Eye (tissue), 1 donor: ENCODE results near the gene AK1.
"Not testable (repeated sequence)": the region's sequence is repeated elsewhere in the genome, so short reads cannot be mapped to it uniquely, and the experiment has no call there.

Experiments
- DNase-seq: peaks from one replicate; pipeline ENCODE4 v3.0.0-alpha.2; 2015

Gene AK1

GRCh38 chr9:127881715-127882114 lies 4.2 kb upstream of the AK1 start:
- not testable (repeated sequence) for DNase-seq

- no peak for DNase-seq
These were observed 2.7 kb upstream of the AK1 start for GRCh38 chr9:127880143-127880542.

- no peak for DNase-seq
These were observed 1.3 kb upstream of the AK1 start for GRCh38 chr9:127878652-127879390.

- DNase-seq, result no peak
These were observed 651 bp upstream of the AK1 start for GRCh38 chr9:127878001-127878651.

GRCh38 chr9:127876764-127877562 lies 512 bp downstream of the AK1 start:
- DNase-seq, result peak; percentile 66

GRCh38 chr9:127876026-127876763 lies 1.3 kb downstream of the AK1 start:
- DNase-seq, result no peak

GRCh38 chr9:127875306-127875966 lies 2.0 kb downstream of the AK1 start:
- DNase-seq, result no peak

- DNase-seq, result no peak
These were observed 2.9 kb downstream of the AK1 start for GRCh38 chr9:127874301-127875221.

GRCh38 chr9:127873886-127874285 lies 3.6 kb downstream of the AK1 start:
- DNase-seq, result no peak

GRCh38 chr9:127873223-127873691 lies 4.2 kb downstream of the AK1 start:
- DNase-seq, result peak; percentile 78

GRCh38 chr9:127872369-127873222 lies 4.9 kb downstream of the AK1 start:
- no peak for DNase-seq

- DNase-seq, result no peak
These were observed 5.9 kb downstream of the AK1 start for GRCh38 chr9:127871531-127871930.

- DNase-seq, result no peak
These were observed 6.6 kb downstream of the AK1 start for GRCh38 chr9:127870887-127871286.

GRCh38 chr9:127870153-127870491 lies 7.4 kb downstream of the AK1 start:
- not testable (repeated sequence) for DNase-seq

GRCh38 chr9:127869310-127870152 lies 7.9 kb downstream of the AK1 start:
- DNase-seq, result peak; percentile 93

- no peak for DNase-seq
These were observed 9.1 kb downstream of the AK1 start for GRCh38 chr9:127868278-127868902.

- no peak for DNase-seq
These were observed 9.9 kb downstream of the AK1 start for GRCh38 chr9:127867356-127868277.

- no peak for DNase-seq
These were observed 10.9 kb downstream of the AK1 start for GRCh38 chr9:127866535-127866934.
